WTC11 (cell line): ENCODE data around the gene FUT6.

Experiments
- CREM ChIP-seq: sonication (generic); formaldehyde crosslinking; IDR thresholded peaks from 2 replicates; pipeline ENCODE4 v1.8.1; 2022; ENCODE audit warnings: mild to moderate bottlenecking, missing genetic modification reagents, moderate library complexity
- IRF2 ChIP-seq: sonication (generic); formaldehyde crosslinking; IDR thresholded peaks from 2 replicates; pipeline ENCODE4 v1.8.0; 2022; ENCODE audit warnings: low read depth, missing genetic modification reagents, borderline replicate concordance
- MYBL2 ChIP-seq: sonication (generic); formaldehyde crosslinking; IDR thresholded peaks from 2 replicates; pipeline ENCODE4 v1.8.1; 2023; ENCODE audit warnings: mild to moderate bottlenecking, moderate library complexity, missing genetic modification reagents
- SOX15 ChIP-seq: fragments of 250-450 bp; sonication (Bioruptor Pico); IDR thresholded peaks from 2 replicates; pipeline ENCODE4 v1.9.0; 2021; ENCODE audit warnings: mild to moderate bottlenecking
- TP53 ChIP-seq: sonication (generic); formaldehyde crosslinking; IDR thresholded peaks from 2 replicates; pipeline ENCODE4 v1.8.1; 2023; ENCODE audit warnings: mild to moderate bottlenecking, missing genetic modification reagents
- TF ChIP-seq, protein P1 (sequence below): sonication (generic); formaldehyde crosslinking; conservative IDR thresholded peaks from 2 replicates; pipeline ENCODE4 v1.8.1; 2022; ENCODE audit warnings: mild to moderate bottlenecking, missing genetic modification reagents
- TF ChIP-seq, protein P2 (sequence below): sonication (generic); formaldehyde crosslinking; IDR thresholded peaks from 2 replicates; pipeline ENCODE4 v1.8.0; 2023; ENCODE audit warnings: mild to moderate bottlenecking, missing genetic modification reagents
- TF ChIP-seq, protein P3 (sequence below): sonication (generic); formaldehyde crosslinking; IDR thresholded peaks from 2 replicates; pipeline ENCODE4 v1.8.0; 2022; ENCODE audit warnings: mild to moderate bottlenecking, missing genetic modification reagents
- TF ChIP-seq, protein P4 (sequence below): fragments of 250-450 bp; sonication (Bioruptor Pico); IDR thresholded peaks from 2 replicates; pipeline ENCODE4 v1.9.0; 2021; ENCODE audit warnings: moderate library complexity, mild to moderate bottlenecking, inconsistent platforms, borderline replicate concordance
- TF ChIP-seq, protein P5 (sequence below): fragments of 200-600 bp; IDR thresholded peaks from 2 replicates; pipeline ENCODE4 v1.8.0; 2022; ENCODE audit warnings: antibody characterized with exemption
- TF ChIP-seq, protein P6 (sequence below): sonication (generic); formaldehyde crosslinking; IDR thresholded peaks from 2 replicates; pipeline ENCODE4 v1.8.0; 2022; ENCODE audit warnings: mild to moderate bottlenecking, missing genetic modification reagents

DNA sequence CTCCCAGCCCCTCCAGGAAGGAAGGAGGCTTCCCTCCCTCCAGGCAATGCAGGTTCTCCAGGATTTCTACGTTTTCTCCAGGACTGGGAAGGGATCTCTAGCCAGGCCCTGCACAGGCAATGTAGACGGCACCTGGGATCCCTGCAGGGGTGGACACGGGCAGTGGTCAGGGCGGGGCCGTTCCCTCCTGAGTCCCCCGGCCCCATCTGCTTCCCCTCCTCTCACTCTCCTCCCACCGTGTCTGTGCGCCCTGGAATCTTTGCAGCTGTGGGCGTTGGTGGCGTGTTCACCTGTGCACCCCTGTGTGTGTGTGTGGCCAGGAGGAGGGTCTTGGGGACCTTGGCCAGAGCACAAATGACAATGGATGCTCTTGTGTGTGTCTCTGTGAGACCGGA, 24.7 kb downstream of the FUT6 start:
- TF ChIP-seq, protein P1, sequence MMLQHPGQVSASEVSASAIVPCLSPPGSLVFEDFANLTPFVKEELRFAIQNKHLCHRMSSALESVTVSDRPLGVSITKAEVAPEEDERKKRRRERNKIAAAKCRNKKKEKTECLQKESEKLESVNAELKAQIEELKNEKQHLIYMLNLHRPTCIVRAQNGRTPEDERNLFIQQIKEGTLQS (CRISPR knock-in tag): no peak
- TF ChIP-seq MYBL2 (CRISPR knock-in tag): no peak
- TF ChIP-seq, protein P2, sequence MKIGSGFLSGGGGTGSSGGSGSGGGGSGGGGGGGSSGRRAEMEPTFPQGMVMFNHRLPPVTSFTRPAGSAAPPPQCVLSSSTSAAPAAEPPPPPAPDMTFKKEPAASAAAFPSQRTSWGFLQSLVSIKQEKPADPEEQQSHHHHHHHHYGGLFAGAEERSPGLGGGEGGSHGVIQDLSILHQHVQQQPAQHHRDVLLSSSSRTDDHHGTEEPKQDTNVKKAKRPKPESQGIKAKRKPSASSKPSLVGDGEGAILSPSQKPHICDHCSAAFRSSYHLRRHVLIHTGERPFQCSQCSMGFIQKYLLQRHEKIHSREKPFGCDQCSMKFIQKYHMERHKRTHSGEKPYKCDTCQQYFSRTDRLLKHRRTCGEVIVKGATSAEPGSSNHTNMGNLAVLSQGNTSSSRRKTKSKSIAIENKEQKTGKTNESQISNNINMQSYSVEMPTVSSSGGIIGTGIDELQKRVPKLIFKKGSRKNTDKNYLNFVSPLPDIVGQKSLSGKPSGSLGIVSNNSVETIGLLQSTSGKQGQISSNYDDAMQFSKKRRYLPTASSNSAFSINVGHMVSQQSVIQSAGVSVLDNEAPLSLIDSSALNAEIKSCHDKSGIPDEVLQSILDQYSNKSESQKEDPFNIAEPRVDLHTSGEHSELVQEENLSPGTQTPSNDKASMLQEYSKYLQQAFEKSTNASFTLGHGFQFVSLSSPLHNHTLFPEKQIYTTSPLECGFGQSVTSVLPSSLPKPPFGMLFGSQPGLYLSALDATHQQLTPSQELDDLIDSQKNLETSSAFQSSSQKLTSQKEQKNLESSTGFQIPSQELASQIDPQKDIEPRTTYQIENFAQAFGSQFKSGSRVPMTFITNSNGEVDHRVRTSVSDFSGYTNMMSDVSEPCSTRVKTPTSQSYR (CRISPR knock-in tag): no peak
- TF ChIP-seq, protein P3, sequence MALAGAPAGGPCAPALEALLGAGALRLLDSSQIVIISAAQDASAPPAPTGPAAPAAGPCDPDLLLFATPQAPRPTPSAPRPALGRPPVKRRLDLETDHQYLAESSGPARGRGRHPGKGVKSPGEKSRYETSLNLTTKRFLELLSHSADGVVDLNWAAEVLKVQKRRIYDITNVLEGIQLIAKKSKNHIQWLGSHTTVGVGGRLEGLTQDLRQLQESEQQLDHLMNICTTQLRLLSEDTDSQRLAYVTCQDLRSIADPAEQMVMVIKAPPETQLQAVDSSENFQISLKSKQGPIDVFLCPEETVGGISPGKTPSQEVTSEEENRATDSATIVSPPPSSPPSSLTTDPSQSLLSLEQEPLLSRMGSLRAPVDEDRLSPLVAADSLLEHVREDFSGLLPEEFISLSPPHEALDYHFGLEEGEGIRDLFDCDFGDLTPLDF (CRISPR knock-in tag): no peak
- TF ChIP-seq, protein P4, sequence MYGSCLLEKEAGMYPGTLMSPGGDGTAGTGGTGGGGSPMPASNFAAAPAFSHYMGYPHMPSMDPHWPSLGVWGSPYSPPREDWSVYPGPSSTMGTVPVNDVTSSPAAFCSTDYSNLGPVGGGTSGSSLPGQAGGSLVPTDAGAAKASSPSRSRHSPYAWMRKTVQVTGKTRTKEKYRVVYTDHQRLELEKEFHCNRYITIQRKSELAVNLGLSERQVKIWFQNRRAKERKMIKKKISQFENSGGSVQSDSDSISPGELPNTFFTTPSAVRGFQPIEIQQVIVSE (CRISPR knock-in tag): no peak
- no peak for TF ChIP-seq SOX15 (CRISPR knock-in tag)
- TF ChIP-seq, protein P5, sequence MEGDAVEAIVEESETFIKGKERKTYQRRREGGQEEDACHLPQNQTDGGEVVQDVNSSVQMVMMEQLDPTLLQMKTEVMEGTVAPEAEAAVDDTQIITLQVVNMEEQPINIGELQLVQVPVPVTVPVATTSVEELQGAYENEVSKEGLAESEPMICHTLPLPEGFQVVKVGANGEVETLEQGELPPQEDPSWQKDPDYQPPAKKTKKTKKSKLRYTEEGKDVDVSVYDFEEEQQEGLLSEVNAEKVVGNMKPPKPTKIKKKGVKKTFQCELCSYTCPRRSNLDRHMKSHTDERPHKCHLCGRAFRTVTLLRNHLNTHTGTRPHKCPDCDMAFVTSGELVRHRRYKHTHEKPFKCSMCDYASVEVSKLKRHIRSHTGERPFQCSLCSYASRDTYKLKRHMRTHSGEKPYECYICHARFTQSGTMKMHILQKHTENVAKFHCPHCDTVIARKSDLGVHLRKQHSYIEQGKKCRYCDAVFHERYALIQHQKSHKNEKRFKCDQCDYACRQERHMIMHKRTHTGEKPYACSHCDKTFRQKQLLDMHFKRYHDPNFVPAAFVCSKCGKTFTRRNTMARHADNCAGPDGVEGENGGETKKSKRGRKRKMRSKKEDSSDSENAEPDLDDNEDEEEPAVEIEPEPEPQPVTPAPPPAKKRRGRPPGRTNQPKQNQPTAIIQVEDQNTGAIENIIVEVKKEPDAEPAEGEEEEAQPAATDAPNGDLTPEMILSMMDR: no peak
- TF ChIP-seq, protein P6, sequence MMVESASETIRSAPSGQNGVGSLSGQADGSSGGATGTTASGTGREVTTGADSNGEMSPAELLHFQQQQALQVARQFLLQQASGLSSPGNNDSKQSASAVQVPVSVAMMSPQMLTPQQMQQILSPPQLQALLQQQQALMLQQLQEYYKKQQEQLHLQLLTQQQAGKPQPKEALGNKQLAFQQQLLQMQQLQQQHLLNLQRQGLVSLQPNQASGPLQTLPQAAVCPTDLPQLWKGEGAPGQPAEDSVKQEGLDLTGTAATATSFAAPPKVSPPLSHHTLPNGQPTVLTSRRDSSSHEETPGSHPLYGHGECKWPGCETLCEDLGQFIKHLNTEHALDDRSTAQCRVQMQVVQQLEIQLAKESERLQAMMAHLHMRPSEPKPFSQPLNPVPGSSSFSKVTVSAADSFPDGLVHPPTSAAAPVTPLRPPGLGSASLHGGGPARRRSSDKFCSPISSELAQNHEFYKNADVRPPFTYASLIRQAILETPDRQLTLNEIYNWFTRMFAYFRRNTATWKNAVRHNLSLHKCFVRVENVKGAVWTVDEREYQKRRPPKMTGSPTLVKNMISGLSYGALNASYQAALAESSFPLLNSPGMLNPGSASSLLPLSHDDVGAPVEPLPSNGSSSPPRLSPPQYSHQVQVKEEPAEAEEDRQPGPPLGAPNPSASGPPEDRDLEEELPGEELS (CRISPR knock-in tag): no peak
- TF ChIP-seq CREM (CRISPR knock-in tag): no peak
- TF ChIP-seq TP53 (CRISPR knock-in tag): no peak
- no peak for TF ChIP-seq IRF2 (CRISPR knock-in tag)
